ENCODE results near the gene ZNF784.
A peak's percentile ranks its signal among the peaks of the same experiment; 100 is the strongest.

Gene ZNF784

DNA sequence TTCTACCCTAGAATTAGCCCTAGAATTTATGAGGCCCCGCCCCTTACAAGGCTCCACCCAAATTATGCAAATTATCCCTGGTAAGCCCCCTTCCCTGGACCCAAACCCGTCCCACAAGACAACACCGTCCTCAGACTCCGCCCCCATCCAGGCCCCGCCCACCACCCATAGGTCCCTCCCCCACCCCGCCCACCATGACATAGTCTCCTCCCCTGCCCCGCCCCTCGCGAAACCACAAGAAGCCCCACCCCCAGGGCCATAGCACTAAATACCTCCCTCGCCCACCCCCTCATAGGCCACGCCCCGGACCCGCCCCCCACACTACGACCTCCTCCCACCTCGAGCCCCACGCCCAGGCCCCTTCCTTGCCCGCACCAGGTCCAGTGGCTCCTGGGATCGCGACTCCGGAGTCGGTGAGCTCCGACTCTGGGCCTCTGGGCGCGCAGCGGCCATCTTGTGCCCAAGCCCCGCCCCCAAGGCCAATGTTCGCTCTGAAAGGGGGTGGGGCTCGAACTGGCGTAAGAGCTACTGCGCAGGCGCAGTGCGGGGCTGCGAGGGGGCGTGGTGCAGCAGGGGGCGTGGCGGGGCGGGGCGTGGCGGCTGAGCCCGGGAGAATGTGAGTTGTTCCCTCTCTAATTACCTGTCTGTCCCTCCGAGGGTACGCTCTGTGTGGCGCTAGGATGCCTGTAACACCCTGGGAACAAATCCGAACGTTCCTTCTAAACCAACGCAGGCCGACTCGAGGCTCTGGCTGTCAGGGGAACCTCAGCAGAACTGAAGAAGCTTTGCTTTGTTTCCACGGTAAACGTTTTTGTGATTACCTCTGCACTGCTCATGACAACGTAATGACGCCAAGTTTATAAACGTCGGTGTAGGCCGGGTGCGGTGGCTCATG, at the start of gene ZNF784:
Gene ZNF784, minus strand, starts transcription at position 458 of the 895 bp plus-strand sequence. Its CDS starts 5 bp downstream, at position 453.
- DNase-seq (ENCODE audit: low read depth), result peak; percentile 98
- Histone ChIP-seq H3K27me3 (replicated peaks; ENCODE audit: control insufficient read depth, insufficient read depth, low read length) (no peaks in the 10 kb centered on the region), H3K4me3 (ENCODE audit: low read length) (peak within 1 kb of the TSS; percentile 77), H3K9ac (ENCODE audit: low read length) (peak within 1 kb of the TSS; percentile 80), H3K36me3 (ENCODE audit: control insufficient read depth, insufficient read depth, low read length, severe bottlenecking) (no peaks in the 10 kb centered on the region), H3K4me1 (ENCODE audit: control insufficient read depth, insufficient read depth, low read length) (peaks cover 22% of the 10 kb centered on the region), H3K9me3 (ENCODE audit: control insufficient read depth, low read length) (no peaks in the 10 kb centered on the region)

DNA sequence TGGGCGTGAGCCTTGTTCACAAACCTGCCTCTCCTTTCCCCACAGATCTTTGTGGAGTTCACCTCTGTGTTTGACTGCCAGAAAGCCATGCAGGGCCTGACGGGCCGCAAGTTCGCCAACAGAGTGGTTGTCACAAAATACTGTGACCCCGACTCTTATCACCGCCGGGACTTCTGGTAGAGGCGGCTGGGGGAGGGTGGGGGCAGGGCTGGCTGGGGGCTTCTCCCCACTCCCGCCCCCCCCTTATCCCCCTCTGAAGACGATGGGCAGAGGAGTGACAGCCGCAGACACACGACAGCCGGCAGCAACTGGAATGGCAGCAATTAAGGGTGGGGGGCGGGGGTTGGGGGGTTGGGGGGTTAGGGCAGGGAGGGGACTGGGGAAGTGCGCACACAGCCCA, 49.5 kb upstream of the ZNF784 start:
- no peak overlapping the region for H3K9ac ChIP-seq (ENCODE audit: low read length)
- no peak for DNase-seq (ENCODE audit: low read depth)
- H3K4me3 ChIP-seq (ENCODE audit: low read length), result no peak overlapping the region
- no peaks in the 10 kb centered on the region for H3K9me3 ChIP-seq (ENCODE audit: control insufficient read depth, low read length)
- no peaks in the 10 kb centered on the region for H3K27me3 ChIP-seq (replicated peaks; ENCODE audit: control insufficient read depth, insufficient read depth, low read length)
- peaks cover 36% of the 10 kb centered on the region for H3K36me3 ChIP-seq (ENCODE audit: control insufficient read depth, insufficient read depth, low read length, severe bottlenecking)
- H3K4me1 ChIP-seq (ENCODE audit: control insufficient read depth, insufficient read depth, low read length), result peaks cover 32% of the 10 kb centered on the region

GRCh38 chr19:55673465-55673864, 49.1 kb upstream of the ZNF784 start:
- no peak for DNase-seq (ENCODE audit: low read depth)
- peaks cover 32% of the 10 kb centered on the region for H3K4me1 ChIP-seq (ENCODE audit: control insufficient read depth, insufficient read depth, low read length)
- H3K9ac ChIP-seq (ENCODE audit: low read length), result no peak overlapping the region
- peaks cover 36% of the 10 kb centered on the region for H3K36me3 ChIP-seq (ENCODE audit: control insufficient read depth, insufficient read depth, low read length, severe bottlenecking)
- H3K27me3 ChIP-seq (replicated peaks; ENCODE audit: control insufficient read depth, insufficient read depth, low read length), result no peaks in the 10 kb centered on the region
- H3K4me3 ChIP-seq (ENCODE audit: low read length), result no peak overlapping the region
- H3K9me3 ChIP-seq (ENCODE audit: control insufficient read depth, low read length), result no peaks in the 10 kb centered on the region

DNA sequence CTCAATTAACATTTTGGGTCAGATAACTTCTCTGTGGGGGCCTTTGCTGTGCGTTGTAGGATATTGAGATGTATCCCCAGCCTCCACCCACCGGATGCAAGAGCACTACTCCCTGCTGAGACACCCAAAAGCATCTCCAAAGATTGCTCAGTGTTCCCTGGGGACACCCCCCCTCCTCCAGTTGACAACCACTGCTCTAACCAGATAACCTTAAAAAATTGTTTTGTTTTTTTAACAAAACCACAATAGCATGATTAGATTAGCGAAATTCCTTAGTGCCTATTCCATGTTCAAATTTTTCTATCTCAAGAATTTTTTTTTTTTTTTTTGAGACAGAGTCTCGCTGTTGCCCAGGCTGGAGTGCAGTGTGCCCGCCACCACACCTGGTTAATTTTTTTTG, 48.1 kb upstream of the ZNF784 start:
- DNase-seq (ENCODE audit: low read depth), result no peak
- no peaks in the 10 kb centered on the region for H3K9me3 ChIP-seq (ENCODE audit: control insufficient read depth, low read length)
- peaks cover 25% of the 10 kb centered on the region for H3K4me1 ChIP-seq (ENCODE audit: control insufficient read depth, insufficient read depth, low read length)
- no peaks in the 10 kb centered on the region for H3K27me3 ChIP-seq (replicated peaks; ENCODE audit: control insufficient read depth, insufficient read depth, low read length)
- H3K9ac ChIP-seq (ENCODE audit: low read length), result peak overlapping the region; percentile 42
- H3K36me3 ChIP-seq (ENCODE audit: control insufficient read depth, insufficient read depth, low read length, severe bottlenecking), result peaks cover 42% of the 10 kb centered on the region
- no peak overlapping the region for H3K4me3 ChIP-seq (ENCODE audit: low read length)

DNA sequence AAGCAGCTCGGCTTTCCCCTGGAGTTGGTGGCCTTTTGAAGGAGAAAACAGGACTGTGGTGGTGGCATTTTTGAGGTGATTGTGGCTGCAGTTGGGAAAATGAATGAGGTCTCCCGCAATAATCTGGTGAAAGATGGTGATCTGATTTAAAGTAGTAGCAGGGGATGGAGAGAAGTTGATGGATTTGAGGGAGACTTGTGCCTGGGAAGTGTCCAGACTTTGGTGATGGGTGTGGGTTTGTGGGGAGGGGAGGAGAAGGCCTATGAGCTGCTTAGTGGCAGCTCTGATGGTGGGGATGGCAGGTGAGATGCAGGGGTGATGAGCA, 46.6 kb upstream of the ZNF784 start:
- no peak overlapping the region for H3K9ac ChIP-seq (ENCODE audit: low read length)
- H3K36me3 ChIP-seq (ENCODE audit: control insufficient read depth, insufficient read depth, low read length, severe bottlenecking), result peaks cover 56% of the 10 kb centered on the region

DNA sequence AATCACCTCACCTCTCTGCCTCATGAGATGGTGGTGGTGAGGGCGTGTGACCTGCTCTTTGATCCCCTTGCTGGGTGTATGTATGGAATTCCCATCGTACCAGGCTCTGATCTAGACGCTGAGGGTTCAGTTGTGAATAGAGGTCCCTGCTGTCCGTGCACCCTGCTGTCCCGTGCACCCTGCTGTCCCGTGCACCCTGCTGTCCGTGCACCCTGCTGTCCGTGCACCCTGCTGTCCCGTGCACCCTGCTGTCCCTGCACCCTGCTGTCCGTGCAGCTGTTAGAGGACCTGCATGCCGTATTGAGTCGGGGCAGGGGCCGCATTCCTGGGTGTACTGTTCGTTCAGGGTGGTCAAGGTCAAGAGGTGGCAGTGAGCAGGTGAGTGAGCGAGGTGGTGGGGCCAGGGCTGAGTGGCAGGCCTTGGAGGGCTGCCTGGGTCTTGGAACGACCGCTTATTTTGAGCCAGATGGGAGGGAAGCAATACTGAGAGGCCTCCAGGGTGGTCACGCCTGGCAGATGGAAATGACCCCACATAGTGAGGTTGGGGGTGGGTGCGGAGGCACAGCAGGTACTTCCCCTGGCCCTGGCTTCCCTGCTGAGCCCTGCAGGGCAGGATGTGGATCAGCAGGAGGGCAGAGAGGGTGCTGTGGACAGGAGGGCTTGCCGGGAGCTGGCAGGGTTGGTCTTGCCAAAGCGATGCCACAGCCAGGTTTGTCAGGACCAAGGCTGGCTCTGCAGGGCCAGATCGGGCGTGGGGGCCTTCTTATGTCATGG, 46.1 kb upstream of the ZNF784 start:
- Histone ChIP-seq H3K9ac (ENCODE audit: low read length) (no peak overlapping the region), H3K36me3 (ENCODE audit: control insufficient read depth, insufficient read depth, low read length, severe bottlenecking) (peaks cover 62% of the 10 kb centered on the region), H3K27me3 (replicated peaks; ENCODE audit: control insufficient read depth, insufficient read depth, low read length) (no peaks in the 10 kb centered on the region), H3K4me1 (ENCODE audit: control insufficient read depth, insufficient read depth, low read length) (peaks cover 7% of the 10 kb centered on the region), H3K4me3 (ENCODE audit: low read length) (no peak overlapping the region), H3K9me3 (ENCODE audit: control insufficient read depth, low read length) (no peaks in the 10 kb centered on the region)
- no peak for DNase-seq (ENCODE audit: low read depth)

More for the DNA sequence above, 46.6 kb upstream of the ZNF784 start:
- Histone ChIP-seq H3K9me3 (ENCODE audit: control insufficient read depth, low read length) (no peaks in the 10 kb centered on the region), H3K4me3 (ENCODE audit: low read length) (no peak overlapping the region), H3K27me3 (replicated peaks; ENCODE audit: control insufficient read depth, insufficient read depth, low read length) (no peaks in the 10 kb centered on the region), H3K4me1 (ENCODE audit: control insufficient read depth, insufficient read depth, low read length) (peaks cover 11% of the 10 kb centered on the region)
- DNase-seq (ENCODE audit: low read depth), result no peak

GRCh38 chr19:55669418-55670279, 45.3 kb upstream of the ZNF784 start:
- peaks cover 69% of the 10 kb centered on the region for H3K36me3 ChIP-seq (ENCODE audit: control insufficient read depth, insufficient read depth, low read length, severe bottlenecking)
- no peak overlapping the region for H3K4me3 ChIP-seq (ENCODE audit: low read length)
- no peaks in the 10 kb centered on the region for H3K27me3 ChIP-seq (replicated peaks; ENCODE audit: control insufficient read depth, insufficient read depth, low read length)
- peaks cover 7% of the 10 kb centered on the region for H3K4me1 ChIP-seq (ENCODE audit: control insufficient read depth, insufficient read depth, low read length)
- H3K9me3 ChIP-seq (ENCODE audit: control insufficient read depth, low read length), result no peaks in the 10 kb centered on the region
- H3K9ac ChIP-seq (ENCODE audit: low read length), result no peak overlapping the region
- no peak for DNase-seq (ENCODE audit: low read depth)

GRCh38 chr19:55668603-55669348, 44.4 kb upstream of the ZNF784 start:
- no peaks in the 10 kb centered on the region for H3K27me3 ChIP-seq (replicated peaks; ENCODE audit: control insufficient read depth, insufficient read depth, low read length)
- no peak for DNase-seq (ENCODE audit: low read depth)
- H3K36me3 ChIP-seq (ENCODE audit: control insufficient read depth, insufficient read depth, low read length, severe bottlenecking), result peaks cover 77% of the 10 kb centered on the region
- H3K9me3 ChIP-seq (ENCODE audit: control insufficient read depth, low read length), result no peaks in the 10 kb centered on the region
- no peak overlapping the region for H3K9ac ChIP-seq (ENCODE audit: low read length)
- H3K4me1 ChIP-seq (ENCODE audit: control insufficient read depth, insufficient read depth, low read length), result peaks cover 4% of the 10 kb centered on the region
- no peak overlapping the region for H3K4me3 ChIP-seq (ENCODE audit: low read length)

DNA sequence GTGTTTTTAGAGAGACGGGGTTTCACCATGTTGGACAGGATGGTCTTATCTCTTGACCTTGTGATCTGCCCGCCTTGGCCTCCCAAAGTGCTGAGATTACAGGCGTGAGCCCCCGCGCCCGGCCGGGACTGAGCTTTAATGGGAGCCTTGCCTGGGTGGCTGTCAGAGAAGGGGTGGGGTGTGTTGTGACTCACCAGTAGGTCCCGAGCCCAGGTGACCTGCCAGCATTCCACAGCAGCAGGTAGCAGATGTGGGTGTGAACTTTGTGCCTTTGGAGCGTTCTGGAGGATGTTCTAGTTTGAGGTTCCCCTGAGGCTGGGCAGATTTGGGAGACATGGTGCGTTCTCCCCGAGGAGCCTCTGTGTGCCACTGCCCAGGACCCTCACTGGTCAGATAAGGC, 43.6 kb upstream of the ZNF784 start:
- peaks cover 78% of the 10 kb centered on the region for H3K36me3 ChIP-seq (ENCODE audit: control insufficient read depth, insufficient read depth, low read length, severe bottlenecking)
- no peak overlapping the region for H3K4me3 ChIP-seq (ENCODE audit: low read length)
- H3K9me3 ChIP-seq (ENCODE audit: control insufficient read depth, low read length), result no peaks in the 10 kb centered on the region
- DNase-seq (ENCODE audit: low read depth), result no peak
- H3K9ac ChIP-seq (ENCODE audit: low read length), result no peak overlapping the region
- H3K27me3 ChIP-seq (replicated peaks; ENCODE audit: control insufficient read depth, insufficient read depth, low read length), result no peaks in the 10 kb centered on the region
- peaks cover 4% of the 10 kb centered on the region for H3K4me1 ChIP-seq (ENCODE audit: control insufficient read depth, insufficient read depth, low read length)

- Histone ChIP-seq H3K4me1 (ENCODE audit: control insufficient read depth, insufficient read depth, low read length) (peaks cover 4% of the 10 kb centered on the region), H3K9ac (ENCODE audit: low read length) (no peak overlapping the region), H3K36me3 (ENCODE audit: control insufficient read depth, insufficient read depth, low read length, severe bottlenecking) (peaks cover 82% of the 10 kb centered on the region), H3K27me3 (replicated peaks; ENCODE audit: control insufficient read depth, insufficient read depth, low read length) (no peaks in the 10 kb centered on the region), H3K4me3 (ENCODE audit: low read length) (no peak overlapping the region), H3K9me3 (ENCODE audit: control insufficient read depth, low read length) (no peaks in the 10 kb centered on the region)
- no peak for DNase-seq (ENCODE audit: low read depth)
Observed at GRCh38 chr19:55667511-55667910, 43.1 kb upstream of the ZNF784 start.
